Inflammatory macrophage (primary cell): Measurements from ENCODE around the gene NFIX.

Experiments
- DNase-seq, 2 donors: peaks; one replicate each; pipeline ENCODE4 v3.0.0-alpha.2; 2020 to 2022

The NFIX gene

DNA sequence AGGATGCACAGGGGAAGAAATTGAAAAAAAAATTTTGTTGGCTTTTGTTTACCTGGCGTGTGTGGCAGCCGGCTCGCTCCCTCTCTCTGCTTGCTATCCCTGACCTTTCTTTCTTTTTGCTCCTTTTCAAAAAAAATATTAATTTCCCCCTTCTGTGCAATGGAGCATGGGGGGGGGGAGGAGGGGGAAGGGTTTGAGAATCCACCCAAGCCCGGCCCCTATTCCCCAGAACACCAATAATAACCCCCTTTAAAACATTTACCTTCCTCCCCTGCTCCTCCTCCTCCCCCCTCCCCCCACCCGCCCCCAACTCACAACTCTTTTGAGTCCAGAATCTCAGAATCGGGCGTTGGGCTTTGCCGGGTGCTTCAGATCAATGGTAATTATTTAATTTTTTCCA is 28.4 kb downstream of the NFIX start:
- no peak for DNase-seq

DNA sequence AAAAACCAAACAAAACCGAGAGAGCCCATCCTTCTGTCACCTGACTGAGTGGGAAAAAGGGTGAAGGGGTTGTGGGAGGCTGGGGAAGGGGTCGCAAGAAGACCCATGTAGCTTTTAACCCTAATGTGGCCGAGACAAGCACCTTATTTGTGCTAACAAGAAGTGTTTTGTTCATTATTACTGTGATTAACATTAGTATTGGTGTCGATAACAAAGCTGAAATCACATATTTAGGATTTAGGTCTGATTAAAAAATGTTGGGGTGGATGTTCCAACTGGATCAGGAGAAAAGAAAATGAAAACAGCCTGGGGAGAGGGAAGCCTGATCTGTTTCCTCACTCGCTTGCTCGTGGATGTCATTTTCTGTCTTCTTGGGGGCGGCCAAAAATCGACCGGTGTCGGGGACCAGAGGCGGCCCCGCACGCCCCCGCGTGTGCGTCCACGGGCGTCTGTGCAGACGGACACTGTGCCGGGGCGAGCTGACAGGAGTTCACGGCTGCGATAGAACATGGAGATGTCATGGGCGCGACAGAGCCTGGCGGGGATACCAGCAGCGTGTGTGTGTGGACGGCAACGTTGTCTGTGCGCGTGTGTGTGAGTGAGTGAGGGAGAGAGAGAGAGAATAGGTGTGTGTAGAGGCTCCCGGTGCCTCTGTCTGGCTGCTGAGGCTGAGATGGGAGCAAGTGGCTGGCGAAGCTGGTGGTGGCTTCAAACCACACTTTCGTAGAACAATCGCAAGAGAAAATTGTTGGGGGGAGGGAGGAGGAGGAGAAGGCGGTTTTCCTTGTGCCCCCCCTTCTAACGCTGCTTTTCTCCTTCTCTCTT is 29.1 kb downstream of the NFIX start:
- no peak for DNase-seq

DNA sequence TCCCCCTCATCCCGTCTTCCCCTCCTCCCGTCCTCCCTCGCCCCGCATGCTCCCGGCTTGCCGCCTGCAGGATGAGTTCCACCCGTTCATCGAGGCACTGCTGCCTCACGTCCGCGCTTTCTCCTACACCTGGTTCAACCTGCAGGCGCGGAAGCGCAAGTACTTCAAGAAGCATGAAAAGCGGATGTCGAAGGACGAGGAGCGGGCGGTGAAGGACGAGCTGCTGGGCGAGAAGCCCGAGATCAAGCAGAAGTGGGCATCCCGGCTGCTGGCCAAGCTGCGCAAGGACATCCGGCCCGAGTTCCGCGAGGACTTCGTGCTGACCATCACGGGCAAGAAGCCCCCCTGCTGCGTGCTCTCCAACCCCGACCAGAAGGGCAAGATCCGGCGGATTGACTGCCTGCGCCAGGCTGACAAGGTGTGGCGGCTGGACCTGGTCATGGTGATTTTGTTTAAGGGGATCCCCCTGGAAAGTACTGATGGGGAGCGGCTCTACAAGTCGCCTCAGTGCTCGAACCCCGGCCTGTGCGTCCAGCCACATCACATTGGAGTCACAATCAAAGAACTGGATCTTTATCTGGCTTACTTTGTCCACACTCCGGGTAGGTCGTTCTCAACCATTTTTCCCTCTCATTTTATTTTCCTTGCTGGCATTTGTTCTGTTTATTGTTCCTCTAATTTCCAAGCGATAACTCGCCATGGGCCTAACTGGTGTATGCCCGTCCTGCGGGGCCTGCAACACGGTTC is 29.8 kb downstream of the NFIX start:
- DNase-seq: peak; percentile 12 to 16

DNA sequence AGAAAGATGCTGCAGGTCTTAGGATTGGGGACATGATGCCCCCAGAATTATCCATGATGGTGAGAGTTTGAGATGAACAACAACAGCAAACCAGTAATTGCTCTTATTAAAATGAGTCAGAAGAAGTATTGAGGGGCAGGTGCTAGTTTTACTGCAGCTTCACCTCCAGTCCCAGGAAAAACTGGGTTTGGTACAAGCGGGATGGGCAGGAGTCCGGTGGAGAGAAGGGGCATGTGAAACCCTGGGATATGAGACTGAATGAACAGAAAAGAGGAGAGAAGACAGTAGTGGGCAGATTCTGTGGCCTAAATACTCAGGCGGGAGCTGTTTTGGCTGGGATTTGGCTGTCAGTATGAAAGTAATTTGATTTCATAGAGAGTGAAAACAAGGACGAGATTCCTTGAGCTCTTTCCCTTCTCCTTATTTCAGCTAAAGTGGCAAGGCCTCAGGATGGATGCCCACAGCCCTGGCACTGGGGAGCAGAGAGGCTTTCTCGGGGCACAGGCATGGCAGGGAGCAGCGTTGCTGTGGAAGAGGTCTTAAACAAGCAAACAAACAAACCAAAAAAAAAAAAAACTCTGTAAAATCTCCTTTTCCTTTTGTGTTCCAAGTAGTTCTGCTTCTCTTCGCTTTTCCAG is 30.7 kb downstream of the NFIX start:
- no peak for DNase-seq

DNA sequence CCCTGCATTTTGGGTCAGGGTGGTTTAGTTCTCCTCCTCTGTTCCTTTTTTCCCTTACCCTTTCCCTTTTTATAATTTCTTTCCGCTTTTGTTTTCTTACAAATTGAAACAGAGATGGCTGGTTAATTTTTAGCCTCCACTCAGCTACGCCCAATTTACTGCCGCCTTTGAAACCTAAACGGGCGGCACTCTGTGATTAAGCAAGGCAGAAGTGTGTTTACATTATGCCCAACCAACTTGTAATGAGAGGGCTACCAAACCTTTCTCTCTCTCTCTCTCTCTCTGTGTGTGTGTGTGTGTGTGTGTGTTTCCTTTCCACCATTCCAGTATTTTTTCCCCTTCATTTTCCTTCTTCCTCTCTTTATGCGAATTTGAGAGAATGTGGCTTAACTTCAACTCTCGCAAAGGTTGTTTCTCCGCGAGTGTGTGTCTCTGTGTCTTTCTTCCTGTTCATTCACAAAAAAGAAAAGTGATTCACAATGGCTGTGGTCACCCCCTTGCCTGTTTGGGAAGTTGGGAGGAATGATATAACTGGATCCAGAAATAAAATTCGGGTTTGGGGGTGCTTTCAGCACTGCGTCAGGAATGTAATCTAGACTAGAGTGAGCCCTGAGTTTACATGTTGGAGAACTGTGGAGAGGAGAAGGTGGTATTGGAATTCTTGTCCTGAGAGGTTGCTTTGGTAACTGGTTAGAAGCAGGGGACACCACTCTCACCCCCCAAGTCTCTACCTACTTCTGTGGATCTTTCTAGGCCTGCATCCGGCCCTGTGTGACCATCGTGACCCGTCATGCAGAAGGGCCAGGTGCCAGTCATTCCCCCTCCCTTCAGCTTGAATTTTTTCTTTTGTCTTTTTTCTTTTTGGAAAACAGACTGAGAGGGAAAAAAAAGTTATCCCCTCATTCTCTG is 31.4 kb downstream of the NFIX start:
- no peak for DNase-seq

DNA sequence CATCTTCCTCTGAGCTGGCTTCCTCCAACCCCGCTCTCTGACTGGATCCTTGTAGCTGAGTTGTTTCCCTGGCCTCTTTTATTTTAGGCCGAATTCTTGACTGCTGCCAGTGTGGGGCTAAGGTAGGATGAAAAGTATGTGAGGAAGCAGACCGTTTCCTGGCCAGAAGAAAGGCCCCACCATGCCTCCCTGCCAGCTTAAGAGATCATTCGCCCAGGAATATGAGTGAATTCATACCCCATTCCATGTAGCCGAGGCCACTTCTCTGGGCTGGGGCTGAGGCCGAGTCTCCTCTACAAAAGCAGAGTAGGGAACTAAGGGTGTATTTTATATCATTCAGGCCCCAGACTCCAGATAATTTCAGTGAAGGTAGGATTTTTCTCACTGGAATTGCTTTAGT is 32.3 kb downstream of the NFIX start:
- no peak for DNase-seq

DNA sequence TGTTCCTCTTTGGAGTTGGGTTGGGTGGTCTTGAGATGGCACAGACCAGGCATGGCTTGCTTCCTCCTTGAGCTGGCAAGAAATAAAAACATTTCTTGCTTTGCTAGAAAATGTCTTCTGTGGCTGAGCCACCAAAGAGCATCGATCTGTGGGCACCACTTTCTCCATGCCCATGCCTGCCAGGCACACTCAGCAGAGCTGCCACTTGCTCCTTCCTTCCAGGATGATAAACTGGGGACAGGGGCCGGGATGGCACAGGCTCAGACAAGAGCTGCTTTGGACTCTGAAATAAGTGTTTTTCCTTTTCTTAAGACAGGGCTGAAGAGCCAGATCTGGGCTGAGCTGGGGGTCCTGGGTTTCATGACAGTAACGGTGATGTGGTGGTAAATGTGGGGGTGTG is 32.8 kb downstream of the NFIX start:
- DNase-seq: no peak

DNA sequence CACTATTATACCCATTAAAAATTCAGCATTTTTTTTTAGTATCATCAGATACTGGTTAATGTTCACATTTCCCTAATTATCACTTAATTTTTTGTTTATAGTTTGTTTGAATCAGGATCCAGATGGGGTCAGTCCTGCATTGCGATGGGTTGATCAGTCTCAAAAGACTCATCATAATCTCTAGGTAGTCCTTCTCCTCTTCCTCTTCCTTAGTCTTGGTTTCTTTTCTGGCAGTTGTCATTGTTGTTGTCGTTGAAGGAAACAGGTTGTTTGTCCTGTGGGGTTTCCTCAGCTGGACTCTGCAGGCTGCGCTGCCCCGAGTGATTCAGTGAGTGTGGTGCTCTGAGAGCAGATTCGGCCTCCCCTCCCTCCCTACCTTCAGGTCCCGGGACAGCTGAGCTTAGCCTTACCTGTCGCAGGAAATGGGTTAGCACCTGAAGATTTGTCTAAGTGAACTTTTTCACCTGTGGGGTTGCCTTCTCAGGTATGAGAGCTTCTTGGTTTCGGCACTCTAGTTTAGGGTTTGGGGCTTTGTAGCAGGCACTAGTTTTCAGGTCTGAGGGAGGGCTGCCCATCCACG is 34.1 kb downstream of the NFIX start:
- no peak for DNase-seq

DNA sequence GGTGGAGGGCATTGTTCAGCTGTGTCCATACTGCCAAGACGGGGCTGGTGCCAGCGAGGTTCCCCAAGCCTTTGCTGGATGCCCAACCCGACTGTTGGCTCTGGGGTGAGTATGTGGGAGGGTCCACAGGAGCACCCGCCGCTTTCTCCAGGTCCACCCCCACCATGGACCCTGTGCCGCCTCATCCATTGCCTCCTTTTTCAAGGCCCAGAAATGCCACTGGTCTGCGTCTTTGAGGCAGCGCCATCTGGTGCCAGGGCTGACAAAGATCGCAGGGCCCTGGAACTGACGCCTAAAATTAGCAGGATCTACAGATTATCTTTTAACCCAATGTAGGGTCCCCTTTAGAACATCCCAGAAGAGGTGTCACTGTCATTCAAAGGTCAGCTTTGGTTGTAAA is 34.6 kb downstream of the NFIX start:
- peak in 1 of 2 donors; percentile 18 for DNase-seq

DNA sequence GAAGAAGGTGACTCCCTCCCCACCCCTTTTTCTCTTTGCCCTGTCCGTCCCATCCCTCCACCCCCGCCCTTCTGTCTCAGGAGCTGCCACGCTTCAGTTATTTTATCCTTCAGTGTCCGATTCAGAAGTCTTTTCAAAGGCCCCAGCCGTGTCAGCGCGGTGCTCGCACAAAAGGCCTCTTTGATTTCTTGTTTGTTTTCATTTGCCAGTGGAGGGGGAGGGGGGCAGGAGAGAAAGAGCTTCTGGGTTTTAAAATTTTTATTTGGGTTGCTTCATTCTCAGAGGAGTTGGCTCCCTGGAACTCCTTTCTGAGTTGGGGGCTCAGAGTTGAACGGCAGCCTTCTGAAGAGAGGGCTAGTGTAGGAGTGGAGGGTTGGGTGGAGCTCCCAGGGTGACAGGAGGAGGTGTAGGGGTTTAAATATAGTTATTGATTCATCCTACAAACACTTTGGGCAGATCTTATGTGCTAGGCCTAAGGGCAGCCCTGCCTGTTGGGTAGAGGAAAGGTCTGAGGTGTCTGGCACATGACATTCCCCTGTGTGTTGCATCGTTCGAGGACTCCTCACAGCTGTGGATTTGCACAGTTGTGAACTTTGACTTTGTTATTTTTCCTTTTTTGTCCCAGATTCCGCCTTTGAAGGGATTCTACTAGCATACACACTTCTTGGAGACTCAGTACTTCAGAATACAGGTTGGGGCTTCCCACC is 36.8 kb downstream of the NFIX start:
- no peak for DNase-seq

DNA sequence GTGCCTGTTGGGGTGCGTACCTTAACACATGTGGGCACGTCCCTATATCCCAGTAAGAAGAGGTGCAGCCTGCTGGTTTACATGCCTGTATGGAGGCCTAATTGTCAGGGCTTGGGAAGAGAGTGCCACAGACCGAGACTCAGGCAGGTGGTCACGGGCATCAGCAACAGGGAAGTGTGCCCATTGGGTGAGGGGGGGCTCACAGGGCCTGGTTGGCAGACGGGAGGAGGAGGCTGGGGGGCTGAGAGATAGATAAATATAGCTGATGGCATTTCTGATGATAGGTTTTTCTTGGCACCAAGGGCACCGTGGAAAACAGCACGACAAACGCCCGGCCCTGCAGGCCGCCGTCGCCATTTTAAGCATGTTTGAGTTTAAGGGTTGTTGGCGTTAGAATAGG is 37.6 kb downstream of the NFIX start:
- no peak for DNase-seq

DNA sequence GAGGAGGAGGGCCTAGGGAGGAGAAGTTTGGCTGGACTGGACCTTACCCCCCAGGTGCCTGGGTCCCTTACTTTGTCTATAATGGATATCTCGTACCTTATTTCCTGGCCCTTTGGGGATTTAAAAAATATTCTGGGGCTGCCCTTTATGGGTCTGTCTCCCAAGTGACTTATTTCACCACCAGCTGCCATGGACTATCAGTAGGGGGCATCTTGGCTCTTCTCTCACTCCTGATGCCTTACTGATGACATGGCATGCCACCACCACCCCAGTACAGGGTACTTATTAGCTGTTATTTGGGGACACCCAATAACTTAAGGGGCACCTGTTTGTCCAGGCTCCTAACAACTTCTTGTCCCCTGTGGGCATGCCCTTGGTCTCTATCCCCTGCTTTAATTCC is 38.0 kb downstream of the NFIX start:
- no peak for DNase-seq

DNA sequence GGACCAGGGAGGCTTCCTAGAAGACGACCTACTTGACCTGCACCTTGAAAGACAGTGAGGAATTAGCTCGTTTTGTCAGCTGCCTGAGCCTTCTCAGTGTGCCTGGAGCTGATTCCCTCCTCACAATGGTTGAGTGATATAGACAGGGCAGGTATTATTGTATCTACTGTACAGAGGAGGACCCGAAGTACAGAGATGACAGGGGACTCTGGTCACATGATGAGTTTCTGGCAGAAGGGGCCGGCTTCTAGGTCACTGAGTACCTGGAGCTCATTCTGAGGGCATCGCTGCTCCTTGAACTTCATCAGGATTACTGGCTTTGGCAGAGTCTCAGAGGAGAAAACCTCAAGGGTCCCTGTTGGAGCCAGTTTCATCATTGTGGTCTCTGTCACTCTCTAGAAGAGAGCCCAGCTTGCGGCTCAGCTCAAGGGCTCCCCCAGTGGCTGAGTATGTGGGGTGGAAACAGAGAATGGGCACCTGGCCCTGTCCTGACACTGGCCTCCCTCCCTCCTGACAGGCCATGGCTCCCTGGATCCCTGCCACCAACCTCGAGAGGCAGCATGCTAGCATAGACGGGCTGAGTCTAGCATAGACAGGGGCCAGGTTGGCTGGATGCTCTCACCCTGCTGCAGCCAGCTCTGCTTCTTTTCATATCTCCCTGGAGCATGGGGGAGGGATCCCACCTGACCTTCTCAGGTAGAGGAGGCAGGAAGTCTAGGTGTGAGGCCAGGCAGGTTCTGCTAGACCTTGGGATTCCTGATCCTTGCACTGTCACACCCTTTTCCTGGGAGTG is 38.7 kb downstream of the NFIX start:
- DNase-seq: peak; percentile 44 to 52

DNA sequence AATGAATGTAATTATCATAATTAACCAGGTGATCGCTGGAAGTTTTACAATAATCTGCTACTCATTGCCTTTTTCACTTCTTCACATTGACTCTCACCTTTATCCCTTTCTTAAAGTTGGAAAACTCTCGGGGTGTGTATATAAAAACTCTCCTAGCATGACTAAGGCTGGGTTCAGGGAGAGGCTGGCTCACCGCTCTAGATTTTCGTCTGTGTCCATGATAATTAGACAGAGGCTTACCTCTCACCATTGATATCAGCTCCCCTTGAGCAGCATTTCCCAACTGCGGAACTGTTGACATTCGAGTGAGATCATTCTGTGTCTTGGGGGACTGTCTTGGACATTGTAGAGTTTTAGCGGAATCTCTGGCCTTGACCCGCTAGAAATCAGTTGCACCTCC is 39.4 kb downstream of the NFIX start:
- no peak for DNase-seq

DNA sequence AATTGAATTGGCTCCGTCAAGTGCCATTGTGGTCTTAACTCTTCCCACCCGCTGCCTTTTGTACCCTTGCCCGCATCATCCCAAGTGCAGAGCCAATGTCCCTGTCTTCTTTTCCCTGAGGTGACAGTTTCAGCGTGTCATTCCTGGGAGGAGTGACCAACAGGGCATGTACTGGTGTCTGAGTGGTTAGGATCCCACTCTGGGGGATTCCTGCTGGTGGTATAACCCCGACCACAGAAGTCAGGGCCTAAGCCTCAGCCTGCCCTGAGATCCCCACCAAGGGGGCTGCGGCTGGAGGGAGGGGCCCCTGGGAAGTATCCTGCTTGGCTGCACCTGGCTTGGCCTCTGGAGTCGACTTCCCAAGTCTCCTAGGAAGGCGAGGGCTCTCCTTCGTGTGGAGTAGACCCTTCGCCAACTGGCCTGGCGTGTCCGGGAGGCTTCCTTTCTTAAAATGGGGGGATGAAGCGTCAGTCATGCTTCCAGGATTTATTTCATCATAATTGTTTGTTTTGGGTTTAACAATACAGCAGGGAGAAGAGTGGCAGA is 40.6 kb downstream of the NFIX start:
- DNase-seq: no peak

DNA sequence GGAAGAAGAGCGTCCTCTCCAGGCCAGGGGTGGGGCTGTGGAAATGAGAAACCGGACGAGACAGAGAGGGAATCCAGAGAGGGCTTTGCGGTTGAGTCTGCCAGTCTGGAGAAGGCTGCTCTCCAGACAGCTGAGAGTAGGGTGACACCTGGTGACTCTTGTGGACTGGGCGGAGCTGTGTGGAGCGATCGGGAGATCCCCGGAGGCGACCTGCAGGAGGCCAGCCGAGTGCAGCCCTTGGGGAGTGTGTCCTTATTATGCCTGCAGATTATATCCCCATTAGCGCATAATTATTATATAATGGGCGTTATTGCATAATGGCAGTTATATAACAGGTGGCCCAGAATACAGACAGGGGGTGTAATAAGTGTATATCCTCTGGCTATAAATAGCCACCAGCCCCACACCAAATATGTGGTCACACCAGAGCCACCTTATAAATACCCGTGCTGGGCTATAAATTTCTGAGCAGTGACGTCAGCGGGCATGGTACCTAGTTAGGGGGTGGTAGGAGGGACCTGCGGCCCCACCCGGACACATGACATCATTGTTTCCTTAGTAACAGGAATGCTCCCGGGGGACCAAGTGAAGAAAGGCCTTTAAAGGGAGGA is 41.2 kb downstream of the NFIX start:
- no peak for DNase-seq

DNA sequence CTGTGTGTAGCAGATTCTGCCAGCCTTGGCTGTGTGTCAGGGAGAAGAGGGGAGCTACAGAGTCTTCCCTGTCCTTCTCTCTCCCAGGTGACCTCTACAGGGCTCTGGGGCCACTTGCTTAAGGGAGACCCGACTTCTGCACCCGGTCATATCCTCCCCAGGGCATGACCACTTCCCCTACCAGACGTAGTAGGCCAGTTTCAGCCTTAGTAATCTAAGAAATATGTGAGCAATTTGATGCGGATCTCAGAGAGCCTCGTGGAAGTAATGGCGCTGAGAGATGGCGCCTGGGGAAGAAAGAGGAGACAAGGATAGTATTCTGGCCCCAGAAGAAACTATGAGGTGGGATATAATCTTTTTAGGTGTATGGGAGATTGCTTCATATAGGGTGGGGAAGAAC is 41.9 kb downstream of the NFIX start:
- no peak for DNase-seq

DNA sequence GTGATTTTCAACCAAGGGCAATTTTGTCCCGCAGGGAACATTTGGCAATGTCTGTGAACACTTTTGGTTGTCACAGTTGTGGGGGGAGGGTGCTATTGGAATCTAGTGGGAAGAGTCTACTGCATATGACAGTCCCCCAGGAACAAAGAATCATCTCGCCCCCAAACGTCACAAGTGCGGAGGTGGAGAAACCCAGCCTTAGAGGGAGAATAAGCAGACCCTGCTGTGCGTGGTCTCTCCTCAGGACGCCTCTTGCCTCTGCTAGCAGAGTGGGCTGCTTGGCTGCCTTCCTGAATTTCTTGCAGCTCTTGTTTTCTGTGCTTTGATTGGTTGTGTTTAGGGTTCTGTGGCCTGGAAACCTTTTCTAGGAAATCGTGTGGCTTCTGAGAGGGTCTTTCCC is 42.5 kb downstream of the NFIX start:
- no peak for DNase-seq

DNA sequence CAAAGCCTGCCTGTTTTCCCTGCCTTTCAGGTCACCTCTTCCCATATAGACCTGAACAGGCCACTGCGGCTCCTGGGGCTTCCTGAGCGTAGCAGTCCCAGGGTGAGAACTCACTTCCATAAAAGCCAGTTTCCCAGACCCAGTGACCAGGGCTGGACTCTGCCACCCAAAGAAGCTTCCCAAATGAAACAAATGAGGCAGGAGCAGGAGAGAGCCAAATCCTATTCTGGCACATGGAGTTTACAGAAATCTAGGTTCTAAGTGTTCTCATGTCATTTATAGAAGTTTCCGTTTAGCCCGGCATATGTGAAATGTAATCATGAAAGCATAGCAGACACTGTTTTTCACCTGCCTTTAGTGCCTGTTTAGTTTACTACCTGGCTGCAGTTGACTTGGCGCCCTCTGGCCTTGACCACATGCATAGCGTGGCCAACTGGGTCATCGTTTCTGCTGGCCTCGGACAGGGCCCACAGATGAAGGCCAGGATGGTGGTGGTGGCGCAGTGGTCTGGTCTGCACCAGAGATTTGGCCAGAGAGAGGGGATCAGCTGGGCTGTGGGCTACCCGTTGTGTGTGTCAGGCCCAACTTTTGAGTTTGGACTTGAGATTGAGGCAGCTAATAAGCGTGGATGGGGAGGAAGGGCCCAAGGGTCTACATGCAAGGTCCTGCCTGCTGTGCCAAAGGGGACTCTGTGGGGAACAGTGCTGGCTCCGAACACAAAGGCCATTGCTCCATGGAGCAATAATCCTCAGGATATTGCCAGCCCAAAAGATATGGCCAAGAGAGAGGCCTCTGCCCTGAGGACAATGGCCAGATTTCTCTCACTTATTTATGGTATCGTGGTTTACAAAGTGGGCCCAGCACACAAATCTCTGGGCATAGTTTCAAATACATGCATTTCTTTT is 43.3 kb downstream of the NFIX start:
- DNase-seq: no peak
